Endothelial cell of umbilical vein (primary cell): ENCODE measurements around the gene FMNL3. TPM values are rescaled to one million over a fixed set of nuclear protein-coding genes. Genes with fewer than 3 reads are reported as not detected.

Experiments
- BruUV-seq: library from RNA; stranded (reverse); fragments of 400-500 nt; replicated peaks from 2 replicates; lab custom pipeline; 2021; lab: Mats Ljungman, UMichigan
- CTCF ChIA-PET: fragments of 300-600, 350-600 bp; sonication (Branson Sonifier 250); formaldehyde crosslinking; loops from one replicate; lab custom pipeline; 2021; ENCODE audit warnings: antibody characterized with exemption, inconsistent platforms; lab: Charles Lee
- POLR2A ChIA-PET: fragments of 300-600, 350-600 bp; sonication (Branson Sonifier 250); formaldehyde crosslinking; loops from one replicate; lab custom pipeline; 2021; ENCODE audit warnings: antibody characterized with exemption, inconsistent platforms; lab: Charles Lee
- DNase-seq: peaks from one replicate; pipeline ENCODE4 v3.0.0-alpha.2; 2011; ENCODE audit warnings: low read depth, low spot score
- FAIRE-seq: peaks from 2 replicates; lab custom pipeline; 2011; peaks lifted over from hg19 to GRCh38; lab: Jason Lieb, UNC
- H2AFZ ChIP-seq: 2 replicates; pipeline ENCODE4 v1.6.0; 2012; ENCODE audit warnings: low read depth, low read length, control low read depth, inconsistent platforms
- H3K27ac ChIP-seq: 2 replicates; pipeline ENCODE4 v1.5.1; 2011; ENCODE audit warnings: low read depth, mild to moderate bottlenecking, control low read depth, low read length, moderate library complexity; ENCODE audit not compliant: insufficient read depth
- H3K27me3 ChIP-seq, 2 experiments: 2 replicates each; pipeline versions ENCODE4 v1.6.0 to v1.6.1; 2011; ENCODE audit warnings: low read length in 2 of 2, mixed read lengths in 1 of 2; ENCODE audit not compliant: control insufficient read depth in 2 of 2, insufficient read depth in 2 of 2
- H3K36me3 ChIP-seq, 2 experiments: 2 replicates in 1 of 2; 3 replicates in 1 of 2; pipeline ENCODE4 v1.5.1; 2011; ENCODE audit warnings: low read length in 2 of 2, mild to moderate bottlenecking in 1 of 2, moderate library complexity in 1 of 2; ENCODE audit not compliant: control insufficient read depth in 2 of 2, insufficient read depth in 2 of 2; ENCODE audit errors: extremely low read depth in 1 of 2
- H3K4me1 ChIP-seq: 3 replicates; pipeline ENCODE4 v1.5.1; 2011; ENCODE audit warnings: mild to moderate bottlenecking, low read length; ENCODE audit not compliant: control insufficient read depth, insufficient read depth; ENCODE audit errors: extremely low read depth
- H3K4me2 ChIP-seq: 2 replicates; pipeline ENCODE4 v1.6.1; 2011; ENCODE audit warnings: low read length, control low read depth, mixed read lengths; ENCODE audit not compliant: insufficient read depth
- H3K4me3 ChIP-seq, 3 experiments: fragments of 200-600 bp in 1 of 3; sonication (generic), shearing (Covaris generic) in 1 of 3; replicated peaks in 1 of 3; 2 replicates each; pipeline ENCODE4 v1.5.1; 2011 to 2016; ENCODE audit warnings: control low read depth in 3 of 3, low read length in 3 of 3, mild to moderate bottlenecking in 2 of 3, inconsistent platforms in 1 of 3, low read depth in 1 of 3, moderate library complexity in 1 of 3; ENCODE audit not compliant: insufficient read depth in 1 of 3
- H3K79me2 ChIP-seq: 2 replicates; pipeline ENCODE4 v1.6.0; 2012; ENCODE audit warnings: low read length, inconsistent platforms; ENCODE audit not compliant: control insufficient read depth, insufficient read depth
- H3K9ac ChIP-seq: replicated peaks from 2 replicates; pipeline ENCODE3; 2011; ENCODE audit warnings: low read length, control low read depth; ENCODE audit not compliant: insufficient read depth; ENCODE audit errors: extremely low read depth
- H3K9me1 ChIP-seq: replicated peaks from 3 replicates; pipeline ENCODE4 v1.6.0; 2011; ENCODE audit warnings: mild to moderate bottlenecking, low read length; ENCODE audit not compliant: control insufficient read depth, insufficient read depth; ENCODE audit errors: extremely low read depth
- H3K9me3 ChIP-seq: replicated peaks from 2 replicates; pipeline ENCODE4 v1.5.1; 2012; ENCODE audit warnings: low read length, inconsistent platforms; ENCODE audit not compliant: control insufficient read depth, insufficient read depth
- H4K20me1 ChIP-seq: replicated peaks from 2 replicates; pipeline ENCODE3; 2011; ENCODE audit warnings: mild to moderate bottlenecking, low read length; ENCODE audit not compliant: control insufficient read depth, insufficient read depth; ENCODE audit errors: extremely low read depth
- CTCF ChIP-seq, 2 donors: IDR thresholded peaks; 1 replicate in 1 of 2; 2 replicates in 1 of 2; pipeline ENCODE4 v1.5.1; 2011; ENCODE audit warnings: low read length in 2 of 2, mild to moderate bottlenecking in 2 of 2, moderate library complexity in 2 of 2, control low read depth in 1 of 2, inconsistent platforms in 1 of 2, low read depth in 1 of 2; ENCODE audit not compliant: insufficient read depth in 1 of 2; ENCODE audit errors: extremely low read depth in 1 of 2
- EZH2 ChIP-seq: IDR thresholded peaks from 2 replicates; pipeline ENCODE4 v1.6.1; 2012; ENCODE audit warnings: borderline replicate concordance, low read depth, mild to moderate bottlenecking, moderate library complexity, low read length, inconsistent platforms; ENCODE audit not compliant: severe bottlenecking
- FOS ChIP-seq: IDR thresholded peaks from 2 replicates; pipeline ENCODE4 v1.6.1; 2011; ENCODE audit warnings: mild to moderate bottlenecking, low read length, moderate library complexity, borderline replicate concordance; ENCODE audit not compliant: insufficient read depth
- GATA2 ChIP-seq: IDR thresholded peaks from 2 replicates; pipeline ENCODE4 v1.7.0; 2011; ENCODE audit warnings: low read depth, mild to moderate bottlenecking, moderate library complexity, mixed read lengths, low read length; ENCODE audit not compliant: insufficient read length, insufficient read depth
- JUN ChIP-seq: IDR thresholded peaks from 2 replicates; pipeline ENCODE4 v1.6.1; 2011; ENCODE audit warnings: borderline replicate concordance, low read depth; ENCODE audit not compliant: insufficient read length, insufficient read depth
- MAX ChIP-seq: IDR thresholded peaks from 2 replicates; pipeline ENCODE4 v1.6.1; 2011; ENCODE audit not compliant: insufficient read depth, insufficient read length
- MYC ChIP-seq: IDR thresholded peaks from one replicate; pipeline ENCODE4 v1.6.1; 2011; ENCODE audit warnings: mild to moderate bottlenecking, low read depth, low read length
- POLR2A ChIP-seq: IDR thresholded peaks from 2 replicates; pipeline ENCODE4 v1.6.1; 2012; ENCODE audit warnings: low read depth, mild to moderate bottlenecking, control low read depth, low read length
- POLR2AphosphoS5 ChIP-seq: IDR thresholded peaks from 2 replicates; pipeline ENCODE4 v1.6.1; 2012; ENCODE audit warnings: low read depth, mild to moderate bottlenecking, control low read depth, low read length, moderate library complexity; ENCODE audit not compliant: insufficient read depth
- dilution Hi-C: fragments of 300-500 bp; cut with MboI; formaldehyde crosslinking; loops from one replicate; pipeline ENCODE4 v1.15.0; 2019; ENCODE audit warnings: low sequenced_read_pairs; ENCODE audit not compliant: extremely low pct_ligation_motif_present
- intact Hi-C: fragments of 100-400 bp; cut with micrococcal nuclease; formaldehyde crosslinking; loops from one replicate; pipeline ENCODE4 v1.10.0; 2022
- polyA plus RNA-seq, 4 experiments: library from polyadenylated mRNA; depleted of rRNA in 3 of 4; stranded (reverse) in 3 of 4; unstranded in 1 of 4; fragments of >200 nt; gene quantifications; 2 replicates each; pipeline versions ENCODE4 v1.2.1 to v1.2.3, GENCODE V29; 2011 to 2012; ENCODE audit warnings: missing spikeins in 1 of 4
- total RNA-seq: library from RNA; stranded (reverse); gene quantifications from 2 replicates; pipeline ENCODE4 v1.2.3, GENCODE V29; 2021

Gene FMNL3
- total and polyA plus RNA-seq, 2 donors (not counting 3 experiments of a cell fraction or from before 2014, with no cell fraction given) = 35.1 to 93.3 TPM

- Histone ChIP-seq H3K79me2 (peaks cover 70% of the 10 kb centered on the region), H3K4me1 (no peaks in the 10 kb centered on the region), H3K27ac (no peak overlapping the region), H3K9me3 (no peaks in the 10 kb centered on the region), H2AFZ (no peak overlapping the region), H3K4me2 (no peak overlapping the region), H3K9ac (no peak overlapping the region), H3K9me1 (no peaks in the 10 kb centered on the region), H3K27me3 (no peaks in the 10 kb centered on the region), H4K20me1 (peaks cover 18% of the 10 kb centered on the region), H3K36me3 (no peaks in the 10 kb centered on the region), H3K4me3 (no peak overlapping the region)
- no peak for DNase-seq
- FAIRE-seq = no peak
- dilution Hi-C loops (no loop called here), intact Hi-C loops (no loop called here)
- CTCF ChIA-PET = interaction anchor here (0.9 to 3.3 kb wide), 6 partner anchors 10 to 45 kb away, joined by 3 to 19 read pairs (median 4); no protein-coding TSS in a partner anchor
- TF ChIP-seq GATA2 (no peak), MYC (no peak), EZH2 (no peak), POLR2AphosphoS5 (no peak), CTCF (IDR thresholded peaks at IDR 0.05; ENCODE audit: extremely low read depth in 1 of 2, insufficient read depth in 1 of 2, low read depth in 1 of 2, low read length in 2 of 2) (no peak)
- no TSS peak for BruUV-seq
- POLR2A ChIA-PET = no interaction called here
These were observed 17.4 kb downstream of the FMNL3 start for GRCh38 chr12:49689785-49690184.

- FAIRE-seq (no peak), DNase-seq (no peak)
- dilution Hi-C loops = no loop called here
- TF ChIP-seq POLR2A (no peak), MAX (no peak), POLR2AphosphoS5 (no peak), FOS (no peak), MYC (no peak), GATA2 (no peak), EZH2 (no peak), JUN (no peak), CTCF (IDR thresholded peaks at IDR 0.05; ENCODE audit: extremely low read depth in 1 of 2, insufficient read depth in 1 of 2, low read depth in 1 of 2, low read length in 2 of 2) (no peak)
- intact Hi-C loops = no loop called here
- H2AFZ ChIP-seq = no peak overlapping the region
- no peaks in the 10 kb centered on the region for H3K27me3 ChIP-seq
- H3K4me2 ChIP-seq = no peak overlapping the region
- ChIA-PET CTCF (interaction anchor here (0.9 to 3.3 kb wide), 4 partner anchors 9 to 44 kb away, joined by 3 to 19 read pairs (median 4); no protein-coding TSS in a partner anchor), POLR2A (no interaction called here)
- H3K27ac ChIP-seq = no peak overlapping the region
- no TSS peak for BruUV-seq
- H3K79me2 ChIP-seq = peaks cover 71% of the 10 kb centered on the region
- H3K36me3 ChIP-seq = no peaks in the 10 kb centered on the region
- peaks cover 16% of the 10 kb centered on the region for H4K20me1 ChIP-seq
- no peaks in the 10 kb centered on the region for H3K9me1 ChIP-seq
- no peak overlapping the region for H3K4me3 ChIP-seq
- H3K9me3 ChIP-seq = no peaks in the 10 kb centered on the region
- no peaks in the 10 kb centered on the region for H3K4me1 ChIP-seq
- H3K9ac ChIP-seq = no peak overlapping the region
These were observed 18.0 kb downstream of the FMNL3 start for GRCh38 chr12:49689237-49689636.
